Tibial nerve (tissue), 4 donors: Measurements from ENCODE around the gene DIS3L.

ENCODE experiments used
- CTCF ChIP-seq, 5 experiments: fragments of 200-600 bp in 3 of 5; fragments of 450-650 bp in 2 of 5; sonication (generic) in 3 of 5; IDR thresholded peaks; one replicate each; pipeline ENCODE4 v1.5.1; 2016 to 2019; ENCODE audit warnings: antibody characterized with exemption in 5 of 5, mild to moderate bottlenecking in 3 of 5, moderate library complexity in 2 of 5
- EP300 ChIP-seq, 2 donors: sonication (generic); formaldehyde crosslinking; IDR thresholded peaks; one replicate each; pipeline ENCODE4 v1.6.1; 2017; ENCODE audit warnings: antibody characterized with exemption in 2 of 2, mild to moderate bottlenecking in 1 of 2

- no peak for TF ChIP-seq CTCF (IDR thresholded peaks at IDR 0.05)
- no peak for TF ChIP-seq EP300 (IDR thresholded peaks at IDR 0.05)
These were observed 16.8 kb upstream of the DIS3L start for GRCh38 chr15:66276546-66276945.
